HCT116 (cell line): ENCODE data around the gene KCNQ1OT1. TPM values are rescaled to one million over a fixed set of nuclear protein-coding genes. Genes with fewer than 3 reads are reported as not detected.

ENCODE experiments used
- ATAC-seq: fragments of 200-7000 bp; cut with Tn5 transposase; 2 replicates; pipeline ENCODE4 v1.9.1; 2020; ENCODE audit warnings: mild to moderate bottlenecking, moderate library complexity
- BruUV-seq: library from RNA; stranded (reverse); fragments of 400-500 nt; replicated peaks from 2 replicates; lab custom pipeline; 2021; lab: Mats Ljungman, UMichigan
- CTCF ChIA-PET: fragments of 300-600 bp; sonication (Branson Sonifier 250); formaldehyde crosslinking; loops from one replicate; lab custom pipeline; 2021; ENCODE audit warnings: antibody characterized with exemption; lab: Charles Lee
- POLR2A ChIA-PET: fragments of 300-600, 350-600 bp; sonication (Branson Sonifier 250); formaldehyde crosslinking; loops from one replicate; lab custom pipeline; 2021; ENCODE audit warnings: antibody characterized with exemption; lab: Charles Lee
- RAD21 ChIA-PET, 2 experiments: fragments of 300-600 bp; sonication (Branson Sonifier 250); formaldehyde crosslinking; loops; one replicate each; lab custom pipeline; 2023; ENCODE audit warnings: low total read pairs in 2 of 2; ENCODE audit not compliant: uncharacterized antibody in 2 of 2, unreplicated experiment in 2 of 2, low non-redundant PET in 1 of 2; lab: Charles Lee
- DNase-seq: peaks from one replicate; pipeline ENCODE4 v3.0.0-alpha.2; 2010; ENCODE audit warnings: low read depth, low spot score
- H2AFZ ChIP-seq: fragments of 200-600 bp; shearing (Covaris generic), sonication (generic); 2 replicates; pipeline ENCODE4 v1.6.1; 2017; ENCODE audit warnings: low read depth, mixed run types, mixed read lengths, antibody characterized with exemption, low read length; ENCODE audit not compliant: poor library complexity, severe bottlenecking
- H3K27ac ChIP-seq: 2 replicates; pipeline ENCODE4 v1.5.1; 2012; ENCODE audit warnings: low read depth, low read length
- H3K27me3 ChIP-seq: fragments of 200-600 bp; sonication (generic); 2 replicates; pipeline ENCODE4 v1.6.1; 2016; ENCODE audit warnings: mixed run types, low read length, mixed read lengths; ENCODE audit not compliant: insufficient read depth
- H3K36me3 ChIP-seq, 2 experiments: fragments of 200-500 bp in 1 of 2; fragments of 200-600 bp in 1 of 2; sonication (Bioruptor generic) in 1 of 2; sonication (generic) in 1 of 2; 2 replicates each; pipeline versions ENCODE4 v1.5.1 to v1.6.1; 2014 to 2016; ENCODE audit warnings: low read length in 2 of 2, inconsistent platforms in 1 of 2, mixed read lengths in 1 of 2, mixed run types in 1 of 2; ENCODE audit not compliant: insufficient read depth in 2 of 2, control insufficient read depth in 1 of 2
- H3K4me1 ChIP-seq, 2 experiments: fragments of 200-600 bp in 1 of 2; sonication (generic) in 1 of 2; 2 replicates each; pipeline versions ENCODE4 v1.5.1 to v1.6.1; 2012 to 2017; ENCODE audit warnings: low read length in 2 of 2, inconsistent platforms in 1 of 2, mild to moderate bottlenecking in 1 of 2, mixed read lengths in 1 of 2, mixed run types in 1 of 2, moderate library complexity in 1 of 2; ENCODE audit not compliant: insufficient read depth in 2 of 2, control insufficient read depth in 1 of 2
- H3K4me2 ChIP-seq: fragments of 200-600 bp; sonication (generic); 2 replicates; pipeline ENCODE4 v1.6.1; 2017; ENCODE audit warnings: mixed run types, low read length, mixed read lengths
- H3K4me3 ChIP-seq, 2 experiments: fragments of 200-600 bp in 1 of 2; sonication (generic) in 1 of 2; replicated peaks in 1 of 2; 2 replicates each; pipeline ENCODE4 v1.5.1; 2011 to 2016; ENCODE audit warnings: low read length in 2 of 2, control low read depth in 1 of 2, low read depth in 1 of 2, mild to moderate bottlenecking in 1 of 2, mixed read lengths in 1 of 2, mixed run types in 1 of 2
- H3K79me2 ChIP-seq: fragments of 200-600 bp; sonication (generic); 2 replicates; pipeline ENCODE4 v1.6.1; 2017; ENCODE audit warnings: mild to moderate bottlenecking, mixed run types, low read length, moderate library complexity, mixed read lengths; ENCODE audit not compliant: insufficient read depth
- H3K9ac ChIP-seq: fragments of 200-600 bp; sonication (generic); 2 replicates; pipeline ENCODE4 v1.6.1; 2016; ENCODE audit warnings: low read length, mixed read lengths
- H3K9me2 ChIP-seq: fragments of 200-600 bp; sonication (generic), shearing (Covaris generic); 2 replicates; pipeline ENCODE4 v1.6.1; 2017; ENCODE audit warnings: mixed run types, mild to moderate bottlenecking, moderate library complexity; ENCODE audit not compliant: insufficient read depth
- H3K9me3 ChIP-seq, 2 experiments: fragments of 200-500 bp in 1 of 2; fragments of 200-600 bp in 1 of 2; sonication (Bioruptor generic) in 1 of 2; sonication (generic) in 1 of 2; 2 replicates each; pipeline ENCODE4 v1.6.1; 2014 to 2017; ENCODE audit warnings: low read length in 2 of 2, mixed read lengths in 2 of 2, inconsistent platforms in 1 of 2, low read depth in 1 of 2, mild to moderate bottlenecking in 1 of 2, mixed run types in 1 of 2, moderate library complexity in 1 of 2; ENCODE audit not compliant: control insufficient read depth in 1 of 2, insufficient read depth in 1 of 2
- H4K20me1 ChIP-seq: fragments of 200-600 bp; sonication (generic), shearing (Covaris generic); 2 replicates; pipeline ENCODE4 v1.6.1; 2017; ENCODE audit warnings: mixed run types, mild to moderate bottlenecking, moderate library complexity; ENCODE audit not compliant: insufficient read depth
- ATF3 ChIP-seq: IDR thresholded peaks from 2 replicates; pipeline ENCODE4 v1.6.1; 2012
- CBX3 ChIP-seq: IDR thresholded peaks from 2 replicates; pipeline ENCODE4 v1.6.1; 2012; ENCODE audit warnings: low read depth
- EGR1 ChIP-seq: IDR thresholded peaks from 2 replicates; pipeline ENCODE4 v1.6.1; 2012; ENCODE audit warnings: low read depth
- ELF1 ChIP-seq: IDR thresholded peaks from 2 replicates; pipeline ENCODE4 v1.6.1; 2012; ENCODE audit warnings: low read depth, borderline replicate concordance
- EZH2 ChIP-seq: fragments of 200-600 bp; sonication (generic); IDR thresholded peaks from 2 replicates; pipeline ENCODE4 v1.6.1; 2017; ENCODE audit warnings: antibody characterized with exemption, mixed run types
- EZH2phosphoT487 ChIP-seq: fragments of 200-600 bp; IDR thresholded peaks from 2 replicates; pipeline ENCODE4 v1.6.1; 2018; ENCODE audit warnings: antibody characterized with exemption, borderline replicate concordance
- JUND ChIP-seq: IDR thresholded peaks from 2 replicates; pipeline ENCODE4 v1.6.1; 2012
- RAD21 ChIP-seq: IDR thresholded peaks from 2 replicates; pipeline ENCODE4 v1.6.1; 2012; ENCODE audit warnings: low read depth, mild to moderate bottlenecking
- SP1 ChIP-seq: IDR thresholded peaks from 2 replicates; pipeline ENCODE4 v1.6.1; 2012; ENCODE audit warnings: low read depth
- SRF ChIP-seq: IDR thresholded peaks from 2 replicates; pipeline ENCODE4 v1.6.1; 2012; ENCODE audit warnings: low read depth
- TCF7L2 ChIP-seq: IDR thresholded peaks from 2 replicates; pipeline ENCODE4 v1.7.0; 2011; ENCODE audit warnings: borderline replicate concordance, inconsistent platforms; ENCODE audit not compliant: insufficient read depth, insufficient read length; ENCODE audit errors: extremely low read depth
- ZNF274 ChIP-seq: fragments of 200-500 bp; sonication (Bioruptor generic); IDR thresholded peaks from 2 replicates; pipeline ENCODE4 v1.6.1; 2014; ENCODE audit warnings: mild to moderate bottlenecking, low read depth, low read length, inconsistent platforms
- intact Hi-C: fragments of 100-400 bp; cut with micrococcal nuclease; formaldehyde crosslinking; loops from 2 replicates; pipeline ENCODE4 v1.10.0; 2022
- total RNA-seq: library from RNA; stranded (reverse); gene quantifications from one replicate; pipeline ENCODE4 v1.2.1, GENCODE V29; 2021; ENCODE audit not compliant: unreplicated experiment
- TF ChIP-seq, protein P1 (sequence below): IDR thresholded peaks from 2 replicates; pipeline ENCODE4 v1.6.1; 2011; ENCODE audit warnings: mild to moderate bottlenecking, low read length, moderate library complexity; ENCODE audit not compliant: insufficient replicate concordance; ENCODE audit errors: extremely low read depth

Gene KCNQ1OT1
- total RNA-seq, 1 experiment from 2014 or later = 1.1 TPM

DNA sequence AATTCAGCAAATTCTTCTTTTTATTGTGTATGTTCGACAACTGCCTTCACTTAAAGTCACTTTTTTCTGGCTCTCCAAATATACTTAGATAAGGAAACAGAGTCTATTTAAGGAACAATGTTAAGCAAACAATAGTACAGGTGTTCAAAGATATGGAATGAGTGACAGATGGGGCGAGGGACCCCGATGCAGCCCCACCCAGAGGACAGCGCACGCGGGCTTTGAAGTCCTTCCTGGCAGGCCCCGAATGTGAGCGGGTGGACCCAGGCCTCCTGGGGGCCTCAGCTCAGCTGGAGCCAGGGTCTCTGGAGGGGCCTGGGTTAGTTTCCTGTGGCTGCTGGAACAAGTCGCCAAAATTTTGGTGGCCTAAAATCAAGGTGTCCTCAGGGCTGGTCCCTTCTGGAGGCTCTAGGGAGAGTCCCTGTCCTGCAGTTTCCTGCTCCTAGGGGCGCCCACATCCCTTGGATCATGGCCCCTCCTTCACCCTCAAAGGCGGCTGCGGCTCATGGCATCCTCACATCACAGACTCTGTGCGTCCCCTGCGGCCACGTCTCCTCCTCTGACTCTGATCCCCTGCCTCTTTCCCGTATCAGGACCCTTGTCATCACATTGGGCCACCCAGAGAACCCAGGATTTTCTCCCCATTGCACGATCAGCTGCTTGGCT, 40.6 kb upstream of the KCNQ1OT1 start:
- ATAC-seq (no peak), DNase-seq (no peak)
- ChIA-PET RAD21 (no interaction called here), CTCF (no interaction called here), POLR2A (no interaction called here)
- Histone ChIP-seq H3K9me3 (no peaks in the 10 kb centered on the region), H4K20me1 (no peaks in the 10 kb centered on the region), H3K27me3 (no peaks in the 10 kb centered on the region), H3K27ac (no peak overlapping the region), H2AFZ (no peak overlapping the region), H3K9me2 (no peaks in the 10 kb centered on the region), H3K36me3 (no peaks in the 10 kb centered on the region), H3K4me3 (no peak overlapping the region), H3K9ac (no peak overlapping the region), H3K79me2 (no peaks in the 10 kb centered on the region), H3K4me2 (no peak overlapping the region), H3K4me1 (peaks cover 5 to 16% of the 10 kb centered on the region in 2 experiments; a peak in 3 of 4 replicates)
- no TSS peak for BruUV-seq
- TF ChIP-seq ELF1 = no peak
- TF ChIP-seq ZNF274 = no peak
- TF ChIP-seq ATF3 = no peak
- TF ChIP-seq, protein P1, sequence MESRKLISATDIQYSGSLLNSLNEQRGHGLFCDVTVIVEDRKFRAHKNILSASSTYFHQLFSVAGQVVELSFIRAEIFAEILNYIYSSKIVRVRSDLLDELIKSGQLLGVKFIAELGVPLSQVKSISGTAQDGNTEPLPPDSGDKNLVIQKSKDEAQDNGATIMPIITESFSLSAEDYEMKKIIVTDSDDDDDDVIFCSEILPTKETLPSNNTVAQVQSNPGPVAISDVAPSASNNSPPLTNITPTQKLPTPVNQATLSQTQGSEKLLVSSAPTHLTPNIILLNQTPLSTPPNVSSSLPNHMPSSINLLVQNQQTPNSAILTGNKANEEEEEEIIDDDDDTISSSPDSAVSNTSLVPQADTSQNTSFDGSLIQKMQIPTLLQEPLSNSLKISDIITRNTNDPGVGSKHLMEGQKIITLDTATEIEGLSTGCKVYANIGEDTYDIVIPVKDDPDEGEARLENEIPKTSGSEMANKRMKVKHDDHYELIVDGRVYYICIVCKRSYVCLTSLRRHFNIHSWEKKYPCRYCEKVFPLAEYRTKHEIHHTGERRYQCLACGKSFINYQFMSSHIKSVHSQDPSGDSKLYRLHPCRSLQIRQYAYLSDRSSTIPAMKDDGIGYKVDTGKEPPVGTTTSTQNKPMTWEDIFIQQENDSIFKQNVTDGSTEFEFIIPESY = no peak
- TF ChIP-seq JUND = no peak
- no peak for TF ChIP-seq TCF7L2
- no peak for TF ChIP-seq EZH2
- TF ChIP-seq EGR1 = no peak
- TF ChIP-seq SRF = no peak
- TF ChIP-seq RAD21 = no peak
- no peak for TF ChIP-seq CBX3
- TF ChIP-seq SP1 = no peak
- TF ChIP-seq EZH2phosphoT487 = no peak
- intact Hi-C loops = no loop called here
